T follicular helper cell (primary cell): Measurements from ENCODE around the gene LYRM2.

Experiments
- DNase-seq: peaks from one replicate; pipeline ENCODE4 v3.0.0-alpha.2; 2020; ENCODE audit warnings: low read depth
- total RNA-seq, 2 experiments: gene quantifications; one replicate each; lab custom pipeline; 2026; lab: John Stamatoyannopoulos, UW

The LYRM2 gene
- 53.2 to 67.3 reads per million in 2 experiments for total RNA-seq

GRCh38 chr6:89638320-89639195 lies at the start of gene LYRM2:
Gene LYRM2, minus strand, starts transcription at chr6:89638747. Its CDS starts 31 bp downstream, at chr6:89638716.
- peak; percentile 83 for DNase-seq

GRCh38 chr6:89688328-89688727 lies 49.8 kb upstream of the LYRM2 start:
- no peak for DNase-seq

- DNase-seq = no peak
Measured at GRCh38 chr6:89685311-89685710, 46.8 kb upstream of the LYRM2 start.

- DNase-seq = no peak
Measured at GRCh38 chr6:89682991-89683390, 44.4 kb upstream of the LYRM2 start.

GRCh38 chr6:89681983-89682564 lies 43.5 kb upstream of the LYRM2 start:
- DNase-seq = no peak

GRCh38 chr6:89680551-89680950 lies 42.0 kb upstream of the LYRM2 start:
- no peak for DNase-seq

GRCh38 chr6:89680150-89680549 lies 41.6 kb upstream of the LYRM2 start:
- no peak for DNase-seq

GRCh38 chr6:89679215-89680120 lies 40.9 kb upstream of the LYRM2 start:
- no peak for DNase-seq

GRCh38 chr6:89678531-89678930 lies 40.0 kb upstream of the LYRM2 start:
- no peak for DNase-seq

GRCh38 chr6:89675949-89676748 lies 37.6 kb upstream of the LYRM2 start:
- DNase-seq = no peak

GRCh38 chr6:89670935-89671565 lies 32.5 kb upstream of the LYRM2 start:
- no peak for DNase-seq

GRCh38 chr6:89669002-89669401 lies 30.5 kb upstream of the LYRM2 start:
- no peak for DNase-seq

GRCh38 chr6:89667872-89668556 lies 29.5 kb upstream of the LYRM2 start:
- DNase-seq = no peak

GRCh38 chr6:89662659-89663223 lies 24.2 kb upstream of the LYRM2 start:
- no peak for DNase-seq

- no peak for DNase-seq
Measured at GRCh38 chr6:89661559-89661958, 23.0 kb upstream of the LYRM2 start.

GRCh38 chr6:89660981-89661380 lies 22.4 kb upstream of the LYRM2 start:
- DNase-seq = no peak

- DNase-seq = no peak
Measured at GRCh38 chr6:89657445-89658158, 19.1 kb upstream of the LYRM2 start.

GRCh38 chr6:89655122-89655521 lies 16.6 kb upstream of the LYRM2 start:
- no peak for DNase-seq

GRCh38 chr6:89650579-89650978 lies 12.0 kb upstream of the LYRM2 start:
- DNase-seq = no peak
